ENCODE measurements around the gene THSD1. TPM values are rescaled to one million over a fixed set of nuclear protein-coding genes. Genes with fewer than 3 reads are reported as not detected.

THSD1 gene
- total RNA-seq, 1 donor from 2014 or later, result 0.27 TPM

GRCh38 chr13:52449331-52450011 is 43.5 kb upstream of the THSD1 start:
- Mint-ChIP-seq H3K4me3 (ENCODE audit: unreplicated experiment) (peak overlapping the region; percentile 97), H3K36me3 (ENCODE audit: unreplicated experiment) (no peaks in the 10 kb centered on the region), H3K27me3 (ENCODE audit: unreplicated experiment) (no peaks in the 10 kb centered on the region), H3K9me3 (ENCODE audit: unreplicated experiment) (peaks cover 5% of the 10 kb centered on the region), H3K4me1 (ENCODE audit: low read depth, unreplicated experiment) (peaks cover 6% of the 10 kb centered on the region), H3K27ac (ENCODE audit: unreplicated experiment) (peak overlapping the region; percentile 77)
- no peak for DNase-seq
- TF ChIP-seq CTCF (IDR thresholded peaks at IDR 0.05; ENCODE audit: partially characterized antibody, unreplicated experiment), result no peak

- H3K4me1 Mint-ChIP-seq (ENCODE audit: low read depth, unreplicated experiment), result peaks cover 4% of the 10 kb centered on the region
- H3K9me3 Mint-ChIP-seq (ENCODE audit: unreplicated experiment), result peaks cover 3% of the 10 kb centered on the region
- DNase-seq, result no peak
- H3K27me3 Mint-ChIP-seq (ENCODE audit: unreplicated experiment), result no peaks in the 10 kb centered on the region
- H3K36me3 Mint-ChIP-seq (ENCODE audit: unreplicated experiment), result no peaks in the 10 kb centered on the region
- no peak overlapping the region for H3K27ac Mint-ChIP-seq (ENCODE audit: unreplicated experiment)
- TF ChIP-seq CTCF (IDR thresholded peaks at IDR 0.05; ENCODE audit: partially characterized antibody, unreplicated experiment), result no peak
- no peak overlapping the region for H3K4me3 Mint-ChIP-seq (ENCODE audit: unreplicated experiment)
These were observed 42.0 kb upstream of the THSD1 start for GRCh38 chr13:52447815-52448552.

GRCh38 chr13:52447354-52447753 is 41.4 kb upstream of the THSD1 start:
- H3K27me3 Mint-ChIP-seq (ENCODE audit: unreplicated experiment), result no peaks in the 10 kb centered on the region
- H3K27ac Mint-ChIP-seq (ENCODE audit: unreplicated experiment), result no peak overlapping the region
- peaks cover 4% of the 10 kb centered on the region for H3K4me1 Mint-ChIP-seq (ENCODE audit: low read depth, unreplicated experiment)
- H3K36me3 Mint-ChIP-seq (ENCODE audit: unreplicated experiment), result no peaks in the 10 kb centered on the region
- H3K4me3 Mint-ChIP-seq (ENCODE audit: unreplicated experiment), result no peak overlapping the region
- no peak for DNase-seq
- TF ChIP-seq CTCF (IDR thresholded peaks at IDR 0.05; ENCODE audit: partially characterized antibody, unreplicated experiment), result no peak
- H3K9me3 Mint-ChIP-seq (ENCODE audit: unreplicated experiment), result peaks cover 3% of the 10 kb centered on the region

GRCh38 chr13:52446265-52446664 is 40.3 kb upstream of the THSD1 start:
- H3K9me3 Mint-ChIP-seq (ENCODE audit: unreplicated experiment), result no peaks in the 10 kb centered on the region
- DNase-seq, result no peak
- peaks cover 4% of the 10 kb centered on the region for H3K4me1 Mint-ChIP-seq (ENCODE audit: low read depth, unreplicated experiment)
- H3K27ac Mint-ChIP-seq (ENCODE audit: unreplicated experiment), result no peak overlapping the region
- H3K4me3 Mint-ChIP-seq (ENCODE audit: unreplicated experiment), result no peak overlapping the region
- H3K36me3 Mint-ChIP-seq (ENCODE audit: unreplicated experiment), result no peaks in the 10 kb centered on the region
- TF ChIP-seq CTCF (IDR thresholded peaks at IDR 0.05; ENCODE audit: partially characterized antibody, unreplicated experiment), result no peak
- no peaks in the 10 kb centered on the region for H3K27me3 Mint-ChIP-seq (ENCODE audit: unreplicated experiment)

GRCh38 chr13:52432456-52432855 is 26.5 kb upstream of the THSD1 start:
- H3K4me1 Mint-ChIP-seq (ENCODE audit: low read depth, unreplicated experiment), result peaks cover 2% of the 10 kb centered on the region
- no peak for DNase-seq
- peaks cover 2% of the 10 kb centered on the region for H3K27me3 Mint-ChIP-seq (ENCODE audit: unreplicated experiment)
- H3K27ac Mint-ChIP-seq (ENCODE audit: unreplicated experiment), result no peak overlapping the region
- no peak for TF ChIP-seq CTCF (IDR thresholded peaks at IDR 0.05; ENCODE audit: partially characterized antibody, unreplicated experiment)
- no peak overlapping the region for H3K4me3 Mint-ChIP-seq (ENCODE audit: unreplicated experiment)
- no peaks in the 10 kb centered on the region for H3K9me3 Mint-ChIP-seq (ENCODE audit: unreplicated experiment)
- H3K36me3 Mint-ChIP-seq (ENCODE audit: unreplicated experiment), result no peaks in the 10 kb centered on the region

Measured in glutamatergic neuron (in vitro differentiated cells).